Keratinocyte (primary cell): ENCODE results near the gene DLG5. TPM values are rescaled to one million over a fixed set of nuclear protein-coding genes. Genes with fewer than 3 reads are reported as not detected.

ENCODE experiments used
- DNase-seq: peaks from one replicate; pipeline ENCODE4 v3.0.0-alpha.2; 2011; ENCODE audit warnings: low read depth, missing footprints, low spot score
- FAIRE-seq: peaks from 2 replicates; lab custom pipeline; 2011; peaks lifted over from hg19 to GRCh38; lab: Jason Lieb, UNC
- H2AFZ ChIP-seq: 2 replicates; pipeline ENCODE4 v1.6.0; 2012; ENCODE audit warnings: low read length, control low read depth, inconsistent platforms; ENCODE audit not compliant: control insufficient read depth
- H3K27ac ChIP-seq: 2 replicates; pipeline ENCODE4 v1.5.1; 2011; ENCODE audit warnings: low read length; ENCODE audit not compliant: control insufficient read depth, insufficient read depth
- H3K27me3 ChIP-seq: 3 replicates; pipeline ENCODE4 v1.6.0; 2011; ENCODE audit warnings: low read length; ENCODE audit not compliant: control insufficient read depth, insufficient read depth; ENCODE audit errors: extremely low read depth
- H3K36me3 ChIP-seq, 2 experiments: 2 replicates in 1 of 2; 3 replicates in 1 of 2; pipeline ENCODE4 v1.5.1; 2011; ENCODE audit warnings: low read length in 2 of 2, mild to moderate bottlenecking in 1 of 2; ENCODE audit not compliant: control insufficient read depth in 2 of 2, insufficient read depth in 2 of 2; ENCODE audit errors: extremely low read depth in 1 of 2
- H3K4me1 ChIP-seq: 3 replicates; pipeline ENCODE4 v1.5.1; 2011; ENCODE audit warnings: low read length; ENCODE audit not compliant: control insufficient read depth, insufficient read depth; ENCODE audit errors: extremely low read depth
- H3K4me2 ChIP-seq: 3 replicates; pipeline ENCODE4 v1.6.0; 2011; ENCODE audit warnings: low read depth, low read length; ENCODE audit not compliant: control insufficient read depth, insufficient read depth; ENCODE audit errors: extremely low read depth
- H3K4me3 ChIP-seq, 3 experiments: fragments of 200-600 bp in 1 of 3; sonication (generic) in 1 of 3; 2 replicates in 2 of 3; 3 replicates in 1 of 3; pipeline ENCODE4 v1.5.1; 2011 to 2016; ENCODE audit warnings: low read length in 3 of 3, mild to moderate bottlenecking in 3 of 3, control low read depth in 2 of 3, inconsistent platforms in 1 of 3, low read depth in 1 of 3, mixed read lengths in 1 of 3, mixed run types in 1 of 3, moderate library complexity in 1 of 3; ENCODE audit not compliant: control insufficient read depth in 2 of 3, insufficient read depth in 2 of 3; ENCODE audit errors: extremely low read depth in 1 of 3
- H3K79me2 ChIP-seq: 2 replicates; pipeline ENCODE4 v1.6.0; 2012; ENCODE audit warnings: low read length; ENCODE audit not compliant: control insufficient read depth, insufficient read depth
- H3K9ac ChIP-seq: 3 replicates; pipeline ENCODE4 v1.6.0; 2011; ENCODE audit warnings: low read length; ENCODE audit not compliant: control insufficient read depth, insufficient read depth; ENCODE audit errors: extremely low read depth
- H3K9me1 ChIP-seq: 3 replicates; pipeline ENCODE4 v1.6.0; 2011; ENCODE audit warnings: low read length; ENCODE audit not compliant: control insufficient read depth, insufficient read depth; ENCODE audit errors: extremely low read depth
- H3K9me3 ChIP-seq: 2 replicates; pipeline ENCODE4 v1.5.1; 2012; ENCODE audit warnings: low read depth, low read length; ENCODE audit not compliant: control insufficient read depth
- H4K20me1 ChIP-seq: 3 replicates; pipeline ENCODE4 v1.6.0; 2011; ENCODE audit warnings: low read length; ENCODE audit not compliant: control insufficient read depth, insufficient read depth; ENCODE audit errors: extremely low read depth
- CTCF ChIP-seq, 3 experiments: IDR thresholded peaks in 1 of 3; conservative IDR thresholded peaks in 1 of 3; optimal IDR thresholded peaks in 1 of 3; 2 replicates in 2 of 3; 3 replicates in 1 of 3; pipeline versions ENCODE3 to v1.5.1; 2011; ENCODE audit warnings: low read length in 3 of 3, mild to moderate bottlenecking in 3 of 3, moderate library complexity in 2 of 3, control low read depth in 1 of 3, inconsistent platforms in 1 of 3; ENCODE audit not compliant: insufficient read depth in 2 of 3; ENCODE audit errors: extremely low read depth in 1 of 3
- EZH2 ChIP-seq: IDR thresholded peaks from one replicate; pipeline ENCODE4 v1.6.1; 2012; ENCODE audit warnings: inconsistent platforms, mild to moderate bottlenecking, low read length, moderate library complexity
- dilution Hi-C: fragments of 300-500 bp; cut with MboI; formaldehyde crosslinking; loops from one replicate; pipeline ENCODE4 v1.7.0; 2020; ENCODE audit warnings: low sequenced_read_pairs; ENCODE audit not compliant: extremely low pct_ligation_motif_present
- polyA plus RNA-seq, 5 experiments: library from polyadenylated mRNA; depleted of rRNA in 3 of 5; stranded (reverse) in 3 of 5; stranded (forward) in 1 of 5; unstranded in 1 of 5; fragments of >200 nt; gene quantifications; 1 replicate in 1 of 5; 2 replicates in 3 of 5; 3 replicates in 1 of 5; pipeline versions ENCODE4 v1.2.1 to v1.2.3, GENCODE V29; 2011 to 2012; ENCODE audit warnings: missing spikeins in 2 of 5, low read depth in 1 of 5, low replicate concordance in 1 of 5

Gene DLG5
- polyA plus RNA-seq, 1 donor (not counting 4 experiments of a cell fraction or from before 2014, with no cell fraction given), result 17.2 TPM

- no peak for TF ChIP-seq CTCF (optimal IDR thresholded peaks at IDR 0.05 in 1 of 3, IDR thresholded peaks at IDR 0.05 in 1 of 3, conservative IDR thresholded peaks at IDR 0.05 in 1 of 3; ENCODE audit: extremely low read depth in 1 of 3, insufficient read depth in 2 of 3, low read length in 3 of 3)
- no peak for TF ChIP-seq EZH2
- no peak overlapping the region for H3K27ac ChIP-seq
- FAIRE-seq, result no peak
- H3K9me1 ChIP-seq, result no peaks in the 10 kb centered on the region
- dilution Hi-C loops, result no loop called here
- H3K79me2 ChIP-seq, result no peaks in the 10 kb centered on the region
- H3K9ac ChIP-seq, result no peak overlapping the region
- H4K20me1 ChIP-seq, result no peaks in the 10 kb centered on the region
- H3K4me1 ChIP-seq, result peaks cover 29% of the 10 kb centered on the region
- peaks cover 2% of the 10 kb centered on the region for H3K9me3 ChIP-seq
- H3K27me3 ChIP-seq, result no peaks in the 10 kb centered on the region
- H3K36me3 ChIP-seq, result no peaks in the 10 kb centered on the region
- H3K4me2 ChIP-seq, result no peak overlapping the region
- DNase-seq, result no peak
- H2AFZ ChIP-seq, result peak overlapping the region; percentile 31
- no peak overlapping the region for H3K4me3 ChIP-seq
Measured at GRCh38 chr10:77946084-77946483, 19.5 kb upstream of the DLG5 start.

- H2AFZ ChIP-seq, result no peak overlapping the region
- no peak overlapping the region for H3K27ac ChIP-seq
- H3K4me1 ChIP-seq, result peaks cover 40% of the 10 kb centered on the region
- no peak overlapping the region for H3K9ac ChIP-seq
- DNase-seq, result no peak
- dilution Hi-C loops, result no loop called here
- no peaks in the 10 kb centered on the region for H4K20me1 ChIP-seq
- no peaks in the 10 kb centered on the region for H3K27me3 ChIP-seq
- H3K36me3 ChIP-seq, result no peaks in the 10 kb centered on the region
- H3K9me1 ChIP-seq, result no peaks in the 10 kb centered on the region
- no peak overlapping the region for H3K4me3 ChIP-seq
- no peaks in the 10 kb centered on the region for H3K9me3 ChIP-seq
- no peak overlapping the region for H3K4me2 ChIP-seq
- TF ChIP-seq CTCF (optimal IDR thresholded peaks at IDR 0.05 in 1 of 3, IDR thresholded peaks at IDR 0.05 in 1 of 3, conservative IDR thresholded peaks at IDR 0.05 in 1 of 3; ENCODE audit: extremely low read depth in 1 of 3, insufficient read depth in 2 of 3, low read length in 3 of 3) (no peak), EZH2 (no peak)
- H3K79me2 ChIP-seq, result peaks cover 2% of the 10 kb centered on the region
- no peak for FAIRE-seq
Measured at GRCh38 chr10:77944519-77944918, 18.0 kb upstream of the DLG5 start.
